Neuronal stem cell (in vitro differentiated cells): ENCODE measurements around the gene MKNK2.

Experiments
- DNase-seq: peaks from one replicate; pipeline ENCODE4 v3.0.0-alpha.2; 2013; ENCODE audit warnings: low spot score
- H2AFZ ChIP-seq: one replicate; pipeline ENCODE4 v1.6.1; 2013; ENCODE audit warnings: mild to moderate bottlenecking, low read length, inconsistent platforms
- H2AK5ac ChIP-seq: 2 replicates; pipeline ENCODE4 v1.6.1; 2013; ENCODE audit warnings: low read depth, mild to moderate bottlenecking, inconsistent platforms, low read length, moderate library complexity, mixed read lengths
- H2BK120ac ChIP-seq: 2 replicates; pipeline ENCODE4 v1.6.1; 2013; ENCODE audit warnings: low read depth, mild to moderate bottlenecking, inconsistent platforms, low read length, moderate library complexity, mixed read lengths
- H2BK12ac ChIP-seq: one replicate; pipeline ENCODE4 v1.6.1; 2013; ENCODE audit warnings: low read length, inconsistent platforms
- H2BK15ac ChIP-seq: 2 replicates; pipeline ENCODE4 v1.6.1; 2013; ENCODE audit warnings: mild to moderate bottlenecking, low read length, inconsistent platforms, mixed read lengths
- H2BK5ac ChIP-seq: one replicate; pipeline ENCODE4 v1.6.1; 2013; ENCODE audit warnings: inconsistent platforms, mild to moderate bottlenecking, low read length, moderate library complexity
- H3K14ac ChIP-seq: one replicate; pipeline ENCODE4 v1.6.1; 2013; ENCODE audit warnings: low read length, inconsistent platforms
- H3K18ac ChIP-seq: 2 replicates; pipeline ENCODE4 v1.6.1; 2013; ENCODE audit warnings: low read length, inconsistent platforms
- H3K23ac ChIP-seq: 2 replicates; pipeline ENCODE4 v1.6.1; 2013; ENCODE audit warnings: low read depth, mild to moderate bottlenecking, mixed read lengths, low read length, inconsistent platforms; ENCODE audit not compliant: poor library complexity
- H3K27ac ChIP-seq: replicated peaks from 3 replicates; pipeline ENCODE4 v1.5.1; 2013; ENCODE audit warnings: low read length, inconsistent platforms
- H3K27me3 ChIP-seq, 3 experiments: 2 replicates each; pipeline ENCODE4 v1.6.1; 2013; ENCODE audit warnings: low read length in 3 of 3, mild to moderate bottlenecking in 2 of 3, inconsistent platforms in 1 of 3, low read depth in 1 of 3, mixed read lengths in 1 of 3, moderate library complexity in 1 of 3; ENCODE audit not compliant: control insufficient read depth in 3 of 3, insufficient read depth in 3 of 3
- H3K36me3 ChIP-seq, 2 donors: replicated peaks in 1 of 2; 2 replicates each; pipeline ENCODE4 v1.6.1; 2013; ENCODE audit warnings: low read length in 2 of 2; ENCODE audit not compliant: control insufficient read depth in 2 of 2, insufficient read depth in 2 of 2
- H3K4ac ChIP-seq: 2 replicates; pipeline ENCODE4 v1.6.1; 2013; ENCODE audit warnings: inconsistent platforms, mild to moderate bottlenecking, low read length, moderate library complexity
- H3K4me1 ChIP-seq, 2 donors: 1 replicate in 1 of 2; 2 replicates in 1 of 2; pipeline ENCODE4 v1.6.1; 2013; ENCODE audit warnings: low read length in 2 of 2, low read depth in 1 of 2; ENCODE audit not compliant: control insufficient read depth in 2 of 2, insufficient read depth in 1 of 2
- H3K4me2 ChIP-seq: one replicate; pipeline ENCODE4 v1.6.1; 2013; ENCODE audit warnings: mild to moderate bottlenecking, low read length, inconsistent platforms; ENCODE audit not compliant: insufficient read depth, poor library complexity, severe bottlenecking
- H3K4me3 ChIP-seq, 2 donors: 2 replicates each; pipeline ENCODE4 v1.5.1; 2013; ENCODE audit warnings: low read length in 2 of 2, mild to moderate bottlenecking in 2 of 2, inconsistent platforms in 1 of 2, moderate library complexity in 1 of 2
- H3K79me1 ChIP-seq: one replicate; pipeline ENCODE4 v1.6.1; 2013; ENCODE audit warnings: low read depth, mild to moderate bottlenecking, inconsistent platforms, low read length, moderate library complexity
- H3K9ac ChIP-seq: one replicate; pipeline ENCODE4 v1.6.1; 2013; ENCODE audit warnings: mild to moderate bottlenecking, low read depth, low read length, inconsistent platforms; ENCODE audit not compliant: poor library complexity
- H3K9me3 ChIP-seq, 2 donors: replicated peaks in 1 of 2; 2 replicates each; pipeline versions ENCODE3 to v1.6.1; 2013; ENCODE audit warnings: low read length in 2 of 2, mild to moderate bottlenecking in 2 of 2, inconsistent platforms in 1 of 2, low read depth in 1 of 2, mixed read lengths in 1 of 2, moderate library complexity in 1 of 2; ENCODE audit not compliant: control insufficient read depth in 2 of 2, insufficient read depth in 1 of 2
- H4K8ac ChIP-seq: one replicate; pipeline ENCODE4 v1.6.1; 2013; ENCODE audit warnings: low read depth, mild to moderate bottlenecking, inconsistent platforms, low read length, moderate library complexity
- H4K91ac ChIP-seq: one replicate; pipeline ENCODE4 v1.6.1; 2013; ENCODE audit warnings: low read length, low read depth, mild to moderate bottlenecking, inconsistent platforms; ENCODE audit not compliant: poor library complexity
- WGBS, 2 donors: extraction: QIAGEN DNeasy Blood & Tissue Kit; methylation state at CpG; one replicate each; pipeline ENCODE4 v1.1.7; 2013; ENCODE audit warnings: missing lambda C conversion rate in 2 of 2, mixed read lengths in 1 of 2; ENCODE audit not compliant: insufficient read length in 2 of 2, insufficient replicate concordance in 1 of 2; ENCODE audit errors: extremely low coverage in 2 of 2; 5-methylcytosine and 5-hydroxymethylcytosine counted together

Gene MKNK2

DNA sequence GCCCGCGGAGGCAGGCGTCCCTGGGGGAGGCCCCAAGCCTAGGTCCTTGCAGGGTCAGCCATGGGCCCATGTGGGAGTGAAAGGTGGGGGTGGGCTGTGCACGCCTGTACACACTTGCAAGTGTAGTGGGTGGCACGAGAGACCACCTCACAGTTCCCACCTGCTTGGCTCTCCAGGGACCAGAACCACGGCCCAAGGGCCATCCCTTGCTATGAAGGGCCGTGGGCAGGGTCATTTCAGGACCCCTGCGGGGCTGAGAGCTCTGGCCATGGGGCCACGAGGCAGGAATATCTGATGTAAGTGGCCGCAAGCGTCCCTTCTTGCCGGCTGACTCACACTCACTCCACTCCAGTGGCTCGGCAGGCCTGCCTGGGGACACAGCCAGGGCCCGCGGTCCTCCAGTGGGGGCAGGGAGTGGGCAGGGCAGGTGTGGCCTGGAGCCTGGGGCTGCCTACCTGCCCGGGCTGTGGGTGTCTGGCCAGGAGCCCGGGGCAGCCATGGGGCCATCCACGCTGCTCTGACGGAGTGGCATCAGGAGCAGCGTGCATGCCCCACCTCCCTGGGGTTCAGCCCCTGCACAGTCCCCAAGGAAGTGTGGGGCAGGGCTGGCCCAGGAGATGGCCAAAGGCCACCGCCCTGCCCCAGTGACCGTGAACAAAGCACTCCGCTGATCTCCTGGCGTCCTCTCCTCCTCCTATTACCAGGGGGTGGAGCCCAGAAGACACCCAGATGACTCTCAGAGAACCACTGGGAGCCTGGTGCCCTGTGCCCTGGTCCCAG lies 8.6 kb upstream of the MKNK2 start:
- Histone ChIP-seq H2BK120ac (peak overlapping the region; percentile 92), H2BK5ac (peak overlapping the region; percentile 95), H2BK15ac (peak overlapping the region; percentile 69), H2BK12ac (peak overlapping the region; percentile 92), H3K36me3 (no peaks in the 10 kb centered on the region), H3K4me2 (peak overlapping the region; percentile 71), H3K4me3 (peak overlapping the region in 1 of 2 donors; percentile 60), H3K9ac (peak overlapping the region; percentile 80), H3K9me3 (no peaks in the 10 kb centered on the region), H3K18ac (peak overlapping the region; percentile 96), H4K91ac (peak overlapping the region; percentile 19), H3K27ac (peak overlapping the region; percentile 99), H4K8ac (no peak overlapping the region), H2AK5ac (peak overlapping the region; percentile 94), H2AFZ (peak overlapping the region; percentile 67), H3K14ac (peak overlapping the region; percentile 15), H3K4ac (no peak overlapping the region), H3K4me1 (peaks cover 33 to 44% of the 10 kb centered on the region in 2 donors), H3K23ac (peak overlapping the region; percentile 35), H3K27me3 (no peaks in the 10 kb centered on the region), H3K79me1 (peaks cover 5% of the 10 kb centered on the region)
- WGBS, 2 donors: no CpG with 5 or more reads among the region's 24 CpGs
- no peak for DNase-seq

DNA sequence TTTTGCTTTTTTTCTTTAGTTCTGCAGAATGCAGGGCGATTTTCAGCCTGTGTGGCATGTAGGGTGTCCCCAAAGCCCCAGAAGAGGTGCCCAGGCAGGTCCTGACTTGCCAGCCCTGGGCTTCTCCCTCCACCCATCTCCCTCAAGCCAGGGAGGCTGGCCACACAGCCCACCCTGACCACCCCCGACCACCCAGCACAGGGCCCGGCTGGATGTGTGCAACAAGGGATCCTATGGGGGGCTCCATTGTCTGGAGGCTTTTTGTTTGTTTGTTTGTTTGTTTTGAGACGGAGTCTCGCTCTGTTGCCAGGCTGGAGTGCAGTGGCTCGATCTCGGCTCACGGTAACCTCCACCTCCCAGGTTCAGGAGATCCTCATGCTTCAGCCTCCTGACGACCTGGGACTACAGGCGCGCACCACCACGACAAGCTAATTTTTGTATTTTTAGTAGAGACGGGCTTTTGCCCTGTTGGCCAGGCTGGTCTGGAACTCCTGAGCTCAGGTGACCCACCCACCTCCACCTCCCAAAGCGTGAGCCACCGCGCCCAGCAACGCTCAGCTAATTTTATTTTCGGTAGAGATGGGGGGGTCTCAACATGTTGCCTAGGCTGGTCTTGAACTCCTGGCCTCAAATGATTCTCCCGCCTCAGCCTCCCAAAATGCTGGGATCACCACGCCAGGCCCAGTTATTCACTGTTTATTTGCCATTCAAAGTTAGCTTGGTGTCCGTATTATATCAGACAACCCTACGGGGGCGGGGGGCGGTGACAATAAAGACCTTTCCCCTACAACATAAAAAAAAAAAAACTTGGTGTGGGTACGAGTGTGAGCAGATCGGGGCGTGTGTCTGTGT lies 7.8 kb upstream of the MKNK2 start:
- H3K79me1 ChIP-seq: peaks cover 5% of the 10 kb centered on the region
- peak overlapping the region; percentile 95 for H2BK5ac ChIP-seq
- H3K18ac ChIP-seq: peak overlapping the region; percentile 96
- H2AFZ ChIP-seq: peak overlapping the region; percentile 5
- H3K27ac ChIP-seq: peak overlapping the region; percentile 99
- H3K14ac ChIP-seq: no peak overlapping the region
- peak overlapping the region; percentile 73 for H3K23ac ChIP-seq
- peak overlapping the region; percentile 98 for H2BK12ac ChIP-seq
- no peak overlapping the region for H3K4me2 ChIP-seq
- H4K91ac ChIP-seq: no peak overlapping the region
- H2AK5ac ChIP-seq: peak overlapping the region; percentile 94
- no peak overlapping the region for H3K4me3 ChIP-seq
- H3K9ac ChIP-seq: no peak overlapping the region
- no CpG with 5 or more reads among the region's 27 CpGs for WGBS, 2 donors
- H3K27me3 ChIP-seq: no peaks in the 10 kb centered on the region
- DNase-seq: no peak
- H4K8ac ChIP-seq: no peak overlapping the region
- no peaks in the 10 kb centered on the region for H3K9me3 ChIP-seq
- peak overlapping the region; percentile 98 for H2BK15ac ChIP-seq
- H3K4me1 ChIP-seq: peaks cover 33 to 40% of the 10 kb centered on the region in 2 donors
- no peaks in the 10 kb centered on the region for H3K36me3 ChIP-seq
- H3K4ac ChIP-seq: no peak overlapping the region
- H2BK120ac ChIP-seq: peak overlapping the region; percentile 92

DNA sequence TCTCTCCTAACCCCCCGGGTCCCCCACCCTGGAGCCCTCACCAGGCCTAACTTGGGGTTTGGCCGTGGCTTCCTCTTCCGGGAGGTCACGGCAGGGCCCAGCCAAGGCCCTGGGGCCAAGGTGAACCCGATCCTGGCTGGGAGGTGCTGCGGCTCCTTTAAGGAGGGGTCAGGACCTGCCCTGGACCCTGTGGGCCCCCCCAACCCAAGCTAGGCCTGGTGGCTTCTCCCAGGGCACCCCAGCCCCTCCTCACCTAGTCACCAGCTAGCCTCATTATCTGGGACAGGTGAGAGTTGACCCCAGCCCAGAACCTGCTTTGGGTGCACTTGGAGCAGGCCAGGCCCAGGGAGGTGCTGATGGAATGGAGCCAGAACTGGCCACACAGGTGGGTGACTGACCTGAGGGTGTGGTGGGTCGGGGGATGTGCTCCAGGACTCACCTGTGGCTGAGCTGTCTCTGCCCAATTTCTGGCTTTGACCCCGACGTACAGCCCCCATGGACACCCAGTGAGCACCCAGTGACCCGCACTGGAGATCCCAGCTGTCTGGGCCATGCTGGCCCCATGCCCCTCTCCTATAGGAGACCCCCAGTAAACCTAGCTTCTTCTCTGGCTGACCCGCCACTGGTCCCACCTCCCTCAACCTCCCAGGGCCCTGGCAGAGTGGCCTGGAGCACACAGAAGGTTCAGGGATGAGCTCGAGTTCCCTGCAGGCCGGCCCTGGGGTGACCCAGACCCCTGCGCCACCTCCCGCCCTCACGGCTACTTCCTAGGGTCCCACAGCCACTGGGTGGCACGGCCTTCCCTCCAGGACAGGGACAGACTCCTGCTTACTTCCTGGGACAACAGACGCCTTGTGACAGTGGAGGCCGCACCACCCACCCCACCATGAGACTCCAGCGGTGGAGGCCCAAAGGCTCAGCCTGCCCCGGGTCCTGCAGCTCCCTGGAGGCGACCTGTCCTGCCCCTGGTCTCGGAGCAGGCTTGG lies 6.7 kb upstream of the MKNK2 start:
- no peak for DNase-seq
- Histone ChIP-seq H3K4ac (peak overlapping the region; percentile 23), H3K14ac (peak overlapping the region; percentile 6), H3K27me3 (no peaks in the 10 kb centered on the region), H2AFZ (peak overlapping the region; percentile 5), H3K36me3 (no peaks in the 10 kb centered on the region), H3K18ac (peak overlapping the region; percentile 87), H3K9me3 (no peaks in the 10 kb centered on the region), H4K8ac (no peak overlapping the region), H3K4me1 (peaks cover 33 to 40% of the 10 kb centered on the region in 2 donors), H3K27ac (peak overlapping the region; percentile 40), H4K91ac (peak overlapping the region; percentile 79), H3K9ac (no peak overlapping the region), H2BK15ac (peak overlapping the region; percentile 98), H2BK12ac (peak overlapping the region; percentile 98), H2BK5ac (peak overlapping the region; percentile 95), H3K23ac (peak overlapping the region; percentile 73), H3K79me1 (peaks cover 5% of the 10 kb centered on the region), H2AK5ac (peak overlapping the region; percentile 94), H3K4me3 (no peak overlapping the region), H2BK120ac (peak overlapping the region; percentile 47), H3K4me2 (no peak overlapping the region)
- WGBS, 2 donors: no CpG with 5 or more reads among the region's 23 CpGs
